Mesendoderm (in vitro differentiated cells): ENCODE data around the gene PLXND1.
A peak's percentile ranks its signal among the peaks of the same experiment; 100 is the strongest.
"Not testable (repeated sequence)": the region's sequence is repeated elsewhere in the genome, so short reads cannot be mapped to it uniquely, and the experiment has no call there.

ENCODE experiments used
- DNase-seq: peaks from one replicate; pipeline ENCODE4 v3.0.0; 2013
- H2AK5ac ChIP-seq: 2 replicates; pipeline ENCODE4 v1.6.1; 2013; ENCODE audit warnings: low read length, inconsistent platforms
- H2BK120ac ChIP-seq: 2 replicates; pipeline ENCODE4 v1.6.1; 2013; ENCODE audit warnings: low read depth, mild to moderate bottlenecking, low read length, moderate library complexity, mixed read lengths
- H2BK15ac ChIP-seq: replicated peaks from 2 replicates; pipeline ENCODE4 v1.6.1; 2013; ENCODE audit warnings: low read depth, mild to moderate bottlenecking, moderate library complexity
- H2BK5ac ChIP-seq: 2 replicates; pipeline ENCODE4 v1.6.1; 2013; ENCODE audit warnings: low read length, inconsistent platforms
- H3K18ac ChIP-seq: 2 replicates; pipeline ENCODE4 v1.6.1; 2013; ENCODE audit warnings: mild to moderate bottlenecking, low read length, mixed read lengths
- H3K23ac ChIP-seq: one replicate; pipeline ENCODE4 v1.6.1; 2013; ENCODE audit warnings: low read length
- H3K27ac ChIP-seq: 2 replicates; pipeline ENCODE4 v1.5.1; 2013; ENCODE audit warnings: low read depth, mild to moderate bottlenecking, inconsistent platforms, low read length, moderate library complexity
- H3K27me3 ChIP-seq: 2 replicates; pipeline ENCODE4 v1.6.1; 2013; ENCODE audit warnings: low read length, control low read depth, mild to moderate bottlenecking, inconsistent platforms; ENCODE audit not compliant: insufficient read depth, poor library complexity
- H3K36me3 ChIP-seq: 2 replicates; pipeline ENCODE4 v1.6.1; 2013; ENCODE audit warnings: low read length, inconsistent platforms; ENCODE audit not compliant: control insufficient read depth, insufficient read depth
- H3K4ac ChIP-seq: one replicate; pipeline ENCODE4 v1.6.1; 2013; ENCODE audit warnings: low read depth, mild to moderate bottlenecking, low read length, moderate library complexity
- H3K4me1 ChIP-seq: 2 replicates; pipeline ENCODE4 v1.6.1; 2013; ENCODE audit warnings: low read depth, low read length, inconsistent platforms; ENCODE audit not compliant: control insufficient read depth
- H3K4me2 ChIP-seq: 2 replicates; pipeline ENCODE4 v1.6.1; 2013; ENCODE audit warnings: low read length
- H3K4me3 ChIP-seq: 2 replicates; pipeline ENCODE4 v1.5.1; 2013; ENCODE audit warnings: mild to moderate bottlenecking, low read length
- H3K56ac ChIP-seq: one replicate; pipeline ENCODE4 v1.6.1; 2013; ENCODE audit warnings: low read length
- H3K79me1 ChIP-seq: 2 replicates; pipeline ENCODE4 v1.6.1; 2013; ENCODE audit warnings: low read length, inconsistent platforms
- H3K79me2 ChIP-seq: 2 replicates; pipeline ENCODE4 v1.6.1; 2013; ENCODE audit warnings: mild to moderate bottlenecking, low read length; ENCODE audit not compliant: control insufficient read depth, insufficient read depth
- H3K9ac ChIP-seq: 2 replicates; pipeline ENCODE4 v1.6.1; 2013; ENCODE audit warnings: low read length, inconsistent platforms
- H4K5ac ChIP-seq: one replicate; pipeline ENCODE4 v1.6.1; 2013; ENCODE audit warnings: low read length
- H4K8ac ChIP-seq: one replicate; pipeline ENCODE4 v1.6.1; 2013; ENCODE audit warnings: low read depth, mild to moderate bottlenecking, control low read depth, low read length, moderate library complexity
- WGBS: extraction: QIAGEN DNeasy Blood & Tissue Kit; methylation state at CpG from one replicate; pipeline ENCODE4 v1.1.7; 2013; ENCODE audit warnings: low lambda C conversion rate, missing lambda C conversion rate; ENCODE audit not compliant: insufficient coverage; ENCODE audit errors: extremely low coverage; 5-methylcytosine and 5-hydroxymethylcytosine counted together

PLXND1 gene

GRCh38 chr3:129611812-129612533, 5.5 kb upstream of the PLXND1 start:
- Histone ChIP-seq H3K27ac (peak overlapping the region; percentile 81), H3K9ac (peak overlapping the region; percentile 45), H2BK15ac (no peak overlapping the region), H3K79me2 (no peaks in the 10 kb centered on the region), H2BK5ac (peak overlapping the region; percentile 74), H3K27me3 (no peaks in the 10 kb centered on the region), H3K23ac (peak overlapping the region; percentile 60), H4K5ac (peak overlapping the region; percentile 74), H3K36me3 (no peaks in the 10 kb centered on the region), H2AK5ac (no peak overlapping the region), H3K4me3 (no peak overlapping the region), H3K4ac (peak overlapping the region; percentile 56), H3K79me1 (no peaks in the 10 kb centered on the region), H2BK120ac (no peak overlapping the region), H3K18ac (peak overlapping the region; percentile 34), H3K4me1 (peaks cover 17% of the 10 kb centered on the region), H3K4me2 (no peak overlapping the region), H3K56ac (peak overlapping the region; percentile 51), H4K8ac (no peak overlapping the region)
- WGBS, result no CpG with 5 or more reads among the region's 25 CpGs
- peak; percentile 97 for DNase-seq

GRCh38 chr3:129611446-129611800, 4.9 kb upstream of the PLXND1 start:
- peak overlapping the region; percentile 81 for H3K27ac ChIP-seq
- peak overlapping the region; percentile 72 for H2AK5ac ChIP-seq
- no peak for DNase-seq
- no CpG with 5 or more reads among the region's 9 CpGs for WGBS
- no peaks in the 10 kb centered on the region for H3K79me1 ChIP-seq
- H4K8ac ChIP-seq, result no peak overlapping the region
- peak overlapping the region; percentile 60 for H3K23ac ChIP-seq
- H3K79me2 ChIP-seq, result no peaks in the 10 kb centered on the region
- H3K4me2 ChIP-seq, result no peak overlapping the region
- H3K4ac ChIP-seq, result peak overlapping the region; percentile 6
- H3K18ac ChIP-seq, result peak overlapping the region; percentile 33
- H3K4me1 ChIP-seq, result peaks cover 17% of the 10 kb centered on the region
- H3K36me3 ChIP-seq, result no peaks in the 10 kb centered on the region
- H3K9ac ChIP-seq, result peak overlapping the region; percentile 45
- no peak overlapping the region for H2BK120ac ChIP-seq
- no peaks in the 10 kb centered on the region for H3K27me3 ChIP-seq
- H2BK15ac ChIP-seq, result no peak overlapping the region
- no peak overlapping the region for H3K4me3 ChIP-seq
- peak overlapping the region; percentile 74 for H2BK5ac ChIP-seq
- peak overlapping the region; percentile 74 for H4K5ac ChIP-seq
- H3K56ac ChIP-seq, result peak overlapping the region; percentile 51

GRCh38 chr3:129610794-129611445, 4.4 kb upstream of the PLXND1 start:
- not testable (repeated sequence) for H3K4me3 ChIP-seq, H2BK120ac ChIP-seq, H3K79me1 ChIP-seq, H3K27me3 ChIP-seq, H3K4me2 ChIP-seq, H4K5ac ChIP-seq, H3K79me2 ChIP-seq, H3K36me3 ChIP-seq, DNase-seq, H3K9ac ChIP-seq, H3K23ac ChIP-seq, H4K8ac ChIP-seq, H2BK15ac ChIP-seq
- Histone ChIP-seq H3K56ac (peak overlapping the region; percentile 51), H3K27ac (peak overlapping the region; percentile 81), H3K4me1 (peaks cover 17% of the 10 kb centered on the region), H2BK5ac (peak overlapping the region; percentile 74), H2AK5ac (peak overlapping the region; percentile 72), H3K4ac (peak overlapping the region; percentile 6), H3K18ac (peak overlapping the region; percentile 33)
- WGBS, result no CpG with 5 or more reads among the region's 11 CpGs

GRCh38 chr3:129610276-129610675, 3.8 kb upstream of the PLXND1 start:
- peaks cover 9% of the 10 kb centered on the region for H3K79me2 ChIP-seq
- H3K27ac ChIP-seq, result peak overlapping the region; percentile 73
- no peak for DNase-seq
- no peak overlapping the region for H3K23ac ChIP-seq
- no peak overlapping the region for H4K5ac ChIP-seq
- peak overlapping the region; percentile 17 for H2BK120ac ChIP-seq
- no peak overlapping the region for H3K18ac ChIP-seq
- peak overlapping the region; percentile 58 for H3K4ac ChIP-seq
- H3K27me3 ChIP-seq, result no peaks in the 10 kb centered on the region
- no peaks in the 10 kb centered on the region for H3K36me3 ChIP-seq
- no peak overlapping the region for H4K8ac ChIP-seq
- H3K4me2 ChIP-seq, result no peak overlapping the region
- no peak overlapping the region for H3K9ac ChIP-seq
- H2BK5ac ChIP-seq, result peak overlapping the region; percentile 53
- H3K56ac ChIP-seq, result peak overlapping the region; percentile 44
- WGBS, result no CpG with 5 or more reads among the region's 10 CpGs
- H2AK5ac ChIP-seq, result no peak overlapping the region
- H2BK15ac ChIP-seq, result no peak overlapping the region
- H3K4me3 ChIP-seq, result no peak overlapping the region
- no peaks in the 10 kb centered on the region for H3K79me1 ChIP-seq
- peaks cover 17% of the 10 kb centered on the region for H3K4me1 ChIP-seq

- no peak overlapping the region for H2AK5ac ChIP-seq
- H3K56ac ChIP-seq, result peak overlapping the region; percentile 59
- no peaks in the 10 kb centered on the region for H3K27me3 ChIP-seq
- H2BK5ac ChIP-seq, result peak overlapping the region; percentile 53
- no peak overlapping the region for H3K4me3 ChIP-seq
- no peak overlapping the region for H4K8ac ChIP-seq
- no peak for DNase-seq
- H3K27ac ChIP-seq, result peak overlapping the region; percentile 73
- no peak overlapping the region for H3K4ac ChIP-seq
- H3K18ac ChIP-seq, result no peak overlapping the region
- no peak overlapping the region for H3K4me2 ChIP-seq
- H2BK15ac ChIP-seq, result no peak overlapping the region
- H4K5ac ChIP-seq, result no peak overlapping the region
- no peak overlapping the region for H3K23ac ChIP-seq
- H3K79me2 ChIP-seq, result peaks cover 13% of the 10 kb centered on the region
- H3K4me1 ChIP-seq, result peaks cover 19% of the 10 kb centered on the region
- peak overlapping the region; percentile 17 for H2BK120ac ChIP-seq
- H3K36me3 ChIP-seq, result no peaks in the 10 kb centered on the region
- WGBS, result no CpG with 5 or more reads among the region's 3 CpGs
- H3K9ac ChIP-seq, result no peak overlapping the region
- peaks cover 2% of the 10 kb centered on the region for H3K79me1 ChIP-seq
Measured at GRCh38 chr3:129609591-129610182, 3.2 kb upstream of the PLXND1 start.
